ENCODE data around the gene SYT13.

GRCh38 chr11:45226901-45227300, 59.2 kb downstream of the SYT13 start:
- TF ChIP-seq EP300 (IDR thresholded peaks at IDR 0.05; ENCODE audit: borderline replicate concordance): no peak
- no peak for TF ChIP-seq RAD21 (IDR thresholded peaks at IDR 0.05; ENCODE audit: low read depth)
- TF ChIP-seq NFIC (IDR thresholded peaks at IDR 0.05): no peak
- no peak for TF ChIP-seq CREB1 (IDR thresholded peaks at IDR 0.05; ENCODE audit: low read depth)
- TF ChIP-seq TAF1 (IDR thresholded peaks at IDR 0.05; ENCODE audit: low read depth): no peak
- TF ChIP-seq MAX (IDR thresholded peaks at IDR 0.05): no peak
- no peak for TF ChIP-seq REST (IDR thresholded peaks at IDR 0.05; ENCODE audit: low read depth)
- no peak for TF ChIP-seq TEAD4 (IDR thresholded peaks at IDR 0.05)
- no peak for TF ChIP-seq FOXM1 (IDR thresholded peaks at IDR 0.05; ENCODE audit: borderline replicate concordance, low read depth)
- TF ChIP-seq EGR1 (IDR thresholded peaks at IDR 0.05): no peak

All from Ishikawa (cell line).